Kidney (tissue), 14 donors: ENCODE measurements around the gene RANBP1. TPM values are rescaled to one million over a fixed set of nuclear protein-coding genes. Genes with fewer than 3 reads are reported as not detected.
A peak's percentile ranks its signal among the peaks of the same experiment; 100 is the strongest.

ENCODE experiments used
- DNase-seq, 5 donors: peaks; one replicate each; pipeline ENCODE4 v3.0.0-alpha.2; 2013 to 2020
- FAIRE-seq: peaks from 2 replicates; lab custom pipeline; 2012; peaks lifted over from hg19 to GRCh38; lab: Jason Lieb, UNC
- H3K27ac ChIP-seq, 2 donors: one replicate each; pipeline ENCODE4 v1.7.0; 2013; ENCODE audit warnings: low read depth in 2 of 2, low read length in 2 of 2, inconsistent platforms in 1 of 2
- H3K27me3 ChIP-seq: one replicate; pipeline ENCODE4 v1.7.1; 2013; ENCODE audit warnings: low read length, inconsistent platforms; ENCODE audit not compliant: control insufficient read depth, insufficient read depth
- H3K36me3 ChIP-seq, 3 donors: one replicate each; pipeline versions ENCODE4 v1.7.0 to v1.7.1; 2013; ENCODE audit warnings: low read length in 3 of 3, control low read depth in 1 of 3, inconsistent platforms in 1 of 3; ENCODE audit not compliant: insufficient read depth in 3 of 3, control insufficient read depth in 2 of 3
- H3K4me1 ChIP-seq, 3 donors: one replicate each; pipeline versions ENCODE4 v1.7.0 to v1.7.1; 2013; ENCODE audit warnings: low read length in 3 of 3, inconsistent platforms in 1 of 3, low read depth in 1 of 3; ENCODE audit not compliant: control insufficient read depth in 2 of 3, insufficient read depth in 2 of 3
- H3K4me3 ChIP-seq, 3 donors: one replicate each; pipeline versions ENCODE4 v1.7.0 to v1.8.1; 2013; ENCODE audit warnings: low read length in 3 of 3, control low read depth in 1 of 3, inconsistent platforms in 1 of 3
- H3K9ac ChIP-seq, 3 donors: one replicate each; pipeline versions ENCODE4 v1.7.0 to v1.7.1; 2013; ENCODE audit warnings: low read length in 3 of 3, control low read depth in 1 of 3, inconsistent platforms in 1 of 3
- H3K9me3 ChIP-seq, 3 donors: one replicate each; pipeline versions ENCODE4 v1.7.0 to v1.7.1; 2013; ENCODE audit warnings: low read length in 3 of 3, control low read depth in 1 of 3, inconsistent platforms in 1 of 3; ENCODE audit not compliant: control insufficient read depth in 2 of 3, insufficient read depth in 1 of 3
- CTCF ChIP-seq: IDR thresholded peaks from 3 replicates; pipeline ENCODE4 v1.5.1; 2012; ENCODE audit warnings: mild to moderate bottlenecking, moderate library complexity, borderline replicate concordance; ENCODE audit not compliant: insufficient read depth; ENCODE audit errors: extremely low read depth
- intact Hi-C: fragments of 100-400 bp; cut with DNase I; formaldehyde crosslinking; loops from one replicate; pipeline ENCODE4 v1.11.1; 2022
- polyA plus RNA-seq: library from polyadenylated mRNA; stranded (reverse); fragments of 350-450 nt; fragmentation: Illumina TruSeq; extraction: RNeasy Lipid Tissue Mini Kit (QIAGEN cat#74804); gene quantifications from one replicate; pipeline ENCODE4 v1.2.3, GENCODE V29; 2014; ENCODE audit warnings: low read depth, low replicate concordance; ENCODE audit not compliant: insufficient read depth
- total RNA-seq: library from RNA; stranded (reverse); fragmentation: NEBNext Ultra II Directional; extraction: Animal tissue kit (Norgen Biotek cat#: 25700); gene quantifications from one replicate; pipeline ENCODE4 v1.2.1, GENCODE V29; 2021
- donor health status: control.
- donor health status: control.
- donor health status: control.
- donor health status: control.
- donor health status: control.
- donor health status: DM: yes; HTN: yes; CAD: no.
- donor health status: Normal renal cell carcinoma (clear cell type).

RANBP1 gene
- total and polyA plus RNA-seq, 2 donors from 2014 or later, result 67.2 to 80.5 TPM

GRCh38 chr22:20117633-20118299 lies 1.9 kb downstream of the RANBP1 start:
- no peaks in the 10 kb centered on the region for H3K9me3 ChIP-seq
- H3K9ac ChIP-seq, result peak overlapping the region; percentile 62 to 74 (median 62)
- peaks cover 0 to 14% (median 9%) of the 10 kb centered on the region in 3 donors for H3K36me3 ChIP-seq
- peak in 4 of 5 donors; percentile 35 to 88 (median 63) for DNase-seq
- H3K27ac ChIP-seq, result no peak overlapping the region
- FAIRE-seq, result no peak
- H3K4me1 ChIP-seq, result peaks cover 0 to 18% (median 4%) of the 10 kb centered on the region in 3 donors
- TF ChIP-seq CTCF, result no peak
- H3K4me3 ChIP-seq, result peak overlapping the region; percentile 57 to 82 (median 79)
- intact Hi-C loops, result loop anchor here (10.0 kb wide), 1 partner anchor 93 kb away; the partner anchor contains the start of gene TANGO2
- H3K27me3 ChIP-seq, result no peaks in the 10 kb centered on the region

GRCh38 chr22:20118300-20119020 lies 2.6 kb downstream of the RANBP1 start:
- no peaks in the 10 kb centered on the region for H3K9me3 ChIP-seq
- H3K9ac ChIP-seq, result peak overlapping the region; percentile 62 to 74 (median 62)
- H3K36me3 ChIP-seq, result peaks cover 0 to 9% (median 9%) of the 10 kb centered on the region in 3 donors
- intact Hi-C loops, result loop anchor here (10.0 kb wide), 1 partner anchor 94 kb away; the partner anchor contains the start of gene TANGO2
- FAIRE-seq, result no peak
- no peak overlapping the region for H3K27ac ChIP-seq
- peaks cover 0 to 18% (median 4%) of the 10 kb centered on the region in 3 donors for H3K4me1 ChIP-seq
- peak overlapping the region; percentile 57 to 82 (median 79) for H3K4me3 ChIP-seq
- TF ChIP-seq CTCF, result no peak
- H3K27me3 ChIP-seq, result no peaks in the 10 kb centered on the region
- peak in 1 of 5 donors; percentile 28 for DNase-seq

GRCh38 chr22:20121856-20122415 lies 6.0 kb downstream of the RANBP1 start:
- no peaks in the 10 kb centered on the region for H3K9me3 ChIP-seq
- intact Hi-C loops, result no loop called here
- H3K36me3 ChIP-seq, result peaks cover 0 to 21% (median 10%) of the 10 kb centered on the region in 3 donors
- H3K4me3 ChIP-seq, result no peak overlapping the region
- H3K27ac ChIP-seq, result no peak overlapping the region
- H3K4me1 ChIP-seq, result peaks cover 0 to 9% (median 4%) of the 10 kb centered on the region in 3 donors
- no peaks in the 10 kb centered on the region for H3K27me3 ChIP-seq
- DNase-seq, result peak in 1 of 5 donors; percentile 61
- no peak for TF ChIP-seq CTCF
- no peak for FAIRE-seq
- no peak overlapping the region for H3K9ac ChIP-seq
